Fibroblast of pulmonary artery (primary cell): ENCODE data around the gene GRK4.

Experiments used
- DNase-seq: peaks from one replicate; pipeline ENCODE4 v3.0.0-alpha.2; 2010; ENCODE audit warnings: low read depth
- H3K4me3 ChIP-seq: replicated peaks from 2 replicates; pipeline ENCODE4 v1.5.1; 2011; ENCODE audit warnings: low read depth, mild to moderate bottlenecking, control low read depth, low read length, moderate library complexity
- TF ChIP-seq, protein P1 (sequence below): IDR thresholded peaks from 2 replicates; pipeline ENCODE4 v1.5.1; 2011; ENCODE audit warnings: mild to moderate bottlenecking, control low read depth, low read length, inconsistent platforms; ENCODE audit errors: missing control alignments

The GRK4 gene

GRCh38 chr4:2939383-2940243, 23.8 kb upstream of the GRK4 start:
- TF ChIP-seq, protein P1, sequence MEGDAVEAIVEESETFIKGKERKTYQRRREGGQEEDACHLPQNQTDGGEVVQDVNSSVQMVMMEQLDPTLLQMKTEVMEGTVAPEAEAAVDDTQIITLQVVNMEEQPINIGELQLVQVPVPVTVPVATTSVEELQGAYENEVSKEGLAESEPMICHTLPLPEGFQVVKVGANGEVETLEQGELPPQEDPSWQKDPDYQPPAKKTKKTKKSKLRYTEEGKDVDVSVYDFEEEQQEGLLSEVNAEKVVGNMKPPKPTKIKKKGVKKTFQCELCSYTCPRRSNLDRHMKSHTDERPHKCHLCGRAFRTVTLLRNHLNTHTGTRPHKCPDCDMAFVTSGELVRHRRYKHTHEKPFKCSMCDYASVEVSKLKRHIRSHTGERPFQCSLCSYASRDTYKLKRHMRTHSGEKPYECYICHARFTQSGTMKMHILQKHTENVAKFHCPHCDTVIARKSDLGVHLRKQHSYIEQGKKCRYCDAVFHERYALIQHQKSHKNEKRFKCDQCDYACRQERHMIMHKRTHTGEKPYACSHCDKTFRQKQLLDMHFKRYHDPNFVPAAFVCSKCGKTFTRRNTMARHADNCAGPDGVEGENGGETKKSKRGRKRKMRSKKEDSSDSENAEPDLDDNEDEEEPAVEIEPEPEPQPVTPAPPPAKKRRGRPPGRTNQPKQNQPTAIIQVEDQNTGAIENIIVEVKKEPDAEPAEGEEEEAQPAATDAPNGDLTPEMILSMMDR, result no peak
- H3K4me3 ChIP-seq, result no peak overlapping the region
- no peak for DNase-seq

GRCh38 chr4:2940267-2941137, 22.9 kb upstream of the GRK4 start:
- DNase-seq, result no peak
- TF ChIP-seq, protein P1, result no peak
- no peak overlapping the region for H3K4me3 ChIP-seq

- TF ChIP-seq, protein P1, result no peak
- no peak overlapping the region for H3K4me3 ChIP-seq
- DNase-seq, result no peak
Observed at GRCh38 chr4:2941138-2942036, 22.0 kb upstream of the GRK4 start.

GRCh38 chr4:2942037-2942531, 21.3 kb upstream of the GRK4 start:
- TF ChIP-seq, protein P1, result no peak
- no peak for DNase-seq
- H3K4me3 ChIP-seq, result no peak overlapping the region

DNA sequence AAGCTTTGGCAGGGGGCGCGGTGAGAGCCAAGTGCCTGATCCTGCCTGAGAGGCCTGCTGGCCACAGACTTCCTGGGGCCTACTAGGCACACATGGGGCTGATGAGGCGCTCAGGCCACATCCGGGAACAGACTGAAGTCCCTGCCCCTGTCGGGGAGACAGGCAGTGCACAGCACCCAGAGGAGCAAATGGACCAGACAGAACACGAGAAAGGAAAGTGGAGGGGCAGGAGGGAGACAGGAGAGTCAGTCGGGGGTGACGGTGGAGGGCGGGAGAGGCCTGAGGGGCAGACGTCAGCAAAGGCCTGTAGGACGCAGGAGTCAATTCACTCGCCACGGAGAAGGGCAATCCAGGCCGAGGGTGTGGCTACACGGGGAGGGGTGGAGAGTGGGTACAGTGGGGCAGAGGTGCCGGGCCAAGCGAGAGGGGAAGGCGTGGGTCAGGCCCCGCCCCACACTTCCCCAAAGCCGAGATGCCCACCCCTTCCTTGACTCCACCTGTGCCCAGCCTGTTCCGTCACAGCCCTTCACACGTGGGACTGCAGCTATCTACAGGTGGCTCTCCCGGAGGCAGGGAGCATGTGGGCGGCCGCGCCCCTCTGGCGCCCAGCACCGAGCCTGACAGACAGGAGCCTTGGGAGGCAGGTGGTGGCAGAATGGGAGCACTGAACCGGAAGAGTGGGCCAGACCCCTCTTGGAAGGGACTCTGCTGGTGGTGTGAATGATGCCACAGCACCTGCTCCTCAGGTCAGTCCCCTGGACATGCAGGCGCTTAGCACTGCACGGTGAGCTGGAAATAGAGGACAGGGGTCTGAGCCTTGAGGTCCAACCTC, 20.6 kb upstream of the GRK4 start:
- no peak overlapping the region for H3K4me3 ChIP-seq
- no peak for DNase-seq

More for the DNA sequence above, 20.6 kb upstream of the GRK4 start:
- TF ChIP-seq, protein P1, result no peak
